Vagina (tissue), 2 donors: Measurements from ENCODE around the gene GNL1. TPM values are rescaled to one million over a fixed set of nuclear protein-coding genes. Genes with fewer than 3 reads are reported as not detected.

Source experiments
- DNase-seq, 2 donors: peaks; one replicate each; pipeline ENCODE4 v3.0.0-alpha.2; 2017; ENCODE audit errors: extremely low spot score in 2 of 2
- H3K27ac ChIP-seq: fragments of 200-600 bp; sonication (generic); one replicate; pipeline ENCODE4 v1.5.1; 2019
- H3K27me3 ChIP-seq: fragments of 200-600 bp; sonication (generic); one replicate; pipeline ENCODE4 v1.5.1; 2019
- H3K36me3 ChIP-seq, 2 donors: fragments of 200-600 bp; sonication (generic); one replicate each; pipeline ENCODE4 v1.5.1; 2017 to 2019
- H3K4me1 ChIP-seq: fragments of 200-600 bp; sonication (generic); one replicate; pipeline ENCODE4 v1.5.1; 2019
- H3K4me3 ChIP-seq, 2 donors: fragments of 200-600 bp; sonication (generic); 1 replicate in 1 of 2; 2 replicates in 1 of 2; pipeline ENCODE4 v1.5.1; 2016 to 2019
- H3K9me3 ChIP-seq: fragments of 200-600 bp; sonication (generic); one replicate; pipeline ENCODE4 v1.5.1; 2019
- POLR2A ChIP-seq, 2 donors: fragments of 450-650 bp; IDR thresholded peaks; one replicate each; pipeline ENCODE4 v1.6.1; 2017; ENCODE audit warnings: antibody characterized with exemption in 2 of 2, mild to moderate bottlenecking in 2 of 2, moderate library complexity in 2 of 2
- POLR2AphosphoS5 ChIP-seq, 2 donors: sonication (generic); formaldehyde crosslinking; IDR thresholded peaks; one replicate each; pipeline ENCODE4 v1.9.0; 2017; ENCODE audit warnings: antibody characterized with exemption in 2 of 2, mild to moderate bottlenecking in 2 of 2, low read depth in 1 of 2; ENCODE audit not compliant: insufficient read depth in 1 of 2
- intact Hi-C: fragments of 100-400 bp; cut with DNase I; formaldehyde crosslinking; loops from one replicate; pipeline ENCODE4 v1.15.1; 2023
- total RNA-seq: library from RNA; depleted of rRNA; stranded (reverse); fragments of >200 nt; gene quantifications from one replicate; pipeline ENCODE4 v1.2.3, GENCODE V29; 2016
- TF ChIP-seq, protein P1 (sequence below), 3 experiments: fragments of 450-650 bp in 2 of 3; fragments of 200-600 bp in 1 of 3; sonication (generic) in 1 of 3; IDR thresholded peaks; one replicate each; pipeline ENCODE4 v1.5.1; 2017 to 2019; ENCODE audit warnings: antibody characterized with exemption in 3 of 3, mild to moderate bottlenecking in 2 of 3, moderate library complexity in 2 of 3

Gene GNL1
- total RNA-seq, 1 donor from 2014 or later: 24.1 TPM

DNA sequence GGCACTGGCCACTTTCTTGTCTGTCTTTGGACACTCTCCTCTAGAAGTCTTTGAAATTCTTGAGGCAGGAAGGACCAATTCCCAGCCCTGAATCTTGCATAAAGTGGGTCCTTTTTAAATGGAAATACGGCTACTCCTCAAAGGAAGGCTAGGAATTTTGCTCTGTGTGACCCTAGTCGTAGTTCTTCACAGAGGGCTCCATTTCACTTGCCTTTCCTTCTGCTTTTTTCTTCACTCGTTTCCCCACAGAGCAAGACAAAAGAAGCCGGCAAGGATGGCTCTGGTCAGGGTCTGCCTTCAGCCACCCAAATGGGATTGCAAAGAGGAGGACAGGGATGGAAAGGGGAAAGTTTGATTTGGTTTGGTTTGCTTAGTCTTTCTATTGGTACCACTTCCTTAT, 41.2 kb downstream of the GNL1 start:
- peaks cover 12% of the 10 kb centered on the region for H3K4me1 ChIP-seq
- no peaks in the 10 kb centered on the region for H3K9me3 ChIP-seq
- intact Hi-C loops: no loop called here
- H3K27ac ChIP-seq: peak overlapping the region; percentile 93
- no peak overlapping the region for H3K4me3 ChIP-seq
- H3K27me3 ChIP-seq: no peaks in the 10 kb centered on the region
- TF ChIP-seq POLR2A (IDR thresholded peaks at IDR 0.05): no peak
- TF ChIP-seq, protein P1, sequence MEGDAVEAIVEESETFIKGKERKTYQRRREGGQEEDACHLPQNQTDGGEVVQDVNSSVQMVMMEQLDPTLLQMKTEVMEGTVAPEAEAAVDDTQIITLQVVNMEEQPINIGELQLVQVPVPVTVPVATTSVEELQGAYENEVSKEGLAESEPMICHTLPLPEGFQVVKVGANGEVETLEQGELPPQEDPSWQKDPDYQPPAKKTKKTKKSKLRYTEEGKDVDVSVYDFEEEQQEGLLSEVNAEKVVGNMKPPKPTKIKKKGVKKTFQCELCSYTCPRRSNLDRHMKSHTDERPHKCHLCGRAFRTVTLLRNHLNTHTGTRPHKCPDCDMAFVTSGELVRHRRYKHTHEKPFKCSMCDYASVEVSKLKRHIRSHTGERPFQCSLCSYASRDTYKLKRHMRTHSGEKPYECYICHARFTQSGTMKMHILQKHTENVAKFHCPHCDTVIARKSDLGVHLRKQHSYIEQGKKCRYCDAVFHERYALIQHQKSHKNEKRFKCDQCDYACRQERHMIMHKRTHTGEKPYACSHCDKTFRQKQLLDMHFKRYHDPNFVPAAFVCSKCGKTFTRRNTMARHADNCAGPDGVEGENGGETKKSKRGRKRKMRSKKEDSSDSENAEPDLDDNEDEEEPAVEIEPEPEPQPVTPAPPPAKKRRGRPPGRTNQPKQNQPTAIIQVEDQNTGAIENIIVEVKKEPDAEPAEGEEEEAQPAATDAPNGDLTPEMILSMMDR (IDR thresholded peaks at IDR 0.05): no peak
- no peak for TF ChIP-seq POLR2AphosphoS5 (IDR thresholded peaks at IDR 0.05; ENCODE audit: insufficient read depth in 1 of 2, low read depth in 1 of 2)
- DNase-seq: no peak
- H3K36me3 ChIP-seq: no peaks in the 10 kb centered on the region

DNA sequence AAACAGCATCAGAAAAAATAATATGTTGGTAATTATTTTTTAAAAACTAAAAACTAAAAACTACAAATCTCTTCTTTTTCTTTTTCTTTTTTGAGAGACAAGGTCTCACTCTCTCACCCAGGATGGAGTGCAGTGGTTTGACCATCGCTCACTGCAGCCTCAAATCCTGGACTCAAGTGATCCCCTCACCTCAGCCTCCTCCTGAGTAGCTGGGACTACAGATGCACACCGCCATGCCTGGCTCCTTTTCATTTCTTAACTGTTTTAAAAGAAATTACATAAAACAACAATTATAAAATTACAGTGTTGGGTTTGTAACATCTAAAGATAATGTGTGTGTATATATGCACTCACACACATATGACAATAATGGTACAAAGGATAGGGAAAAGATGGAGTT, 42.8 kb downstream of the GNL1 start:
- H3K9me3 ChIP-seq: no peaks in the 10 kb centered on the region
- intact Hi-C loops: no loop called here
- H3K27me3 ChIP-seq: no peaks in the 10 kb centered on the region
- H3K36me3 ChIP-seq: no peaks in the 10 kb centered on the region
- no peak for DNase-seq
- H3K27ac ChIP-seq: no peak overlapping the region
- TF ChIP-seq, protein P1 (IDR thresholded peaks at IDR 0.05): no peak
- TF ChIP-seq POLR2A (IDR thresholded peaks at IDR 0.05) (no peak), POLR2AphosphoS5 (IDR thresholded peaks at IDR 0.05; ENCODE audit: insufficient read depth in 1 of 2, low read depth in 1 of 2) (no peak)
- H3K4me3 ChIP-seq: no peak overlapping the region
- H3K4me1 ChIP-seq: peaks cover 5% of the 10 kb centered on the region

DNA sequence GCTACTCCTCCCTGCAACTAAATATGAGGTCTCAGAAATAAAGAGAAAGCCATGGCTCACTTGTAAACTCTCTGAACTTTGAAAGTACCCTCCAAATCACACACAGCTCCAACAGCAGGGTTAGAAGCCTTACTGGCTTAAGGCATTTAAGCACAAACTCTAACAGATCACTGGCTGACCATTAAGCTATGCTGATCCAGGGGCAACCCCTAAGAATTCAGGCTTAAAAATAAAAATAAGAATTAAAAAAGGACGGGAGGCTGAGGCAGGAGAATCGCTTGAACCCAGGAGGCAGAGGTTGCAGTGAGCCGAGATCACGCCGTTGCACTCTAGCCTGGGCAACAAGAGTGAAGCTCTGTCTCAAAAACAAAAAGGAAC, 45.1 kb downstream of the GNL1 start:
- TF ChIP-seq, protein P1 (IDR thresholded peaks at IDR 0.05): no peak
- Histone ChIP-seq H3K27ac (no peak overlapping the region), H3K4me1 (no peaks in the 10 kb centered on the region), H3K36me3 (no peaks in the 10 kb centered on the region), H3K9me3 (no peaks in the 10 kb centered on the region), H3K4me3 (no peak overlapping the region), H3K27me3 (no peaks in the 10 kb centered on the region)
- intact Hi-C loops: no loop called here
- no peak for DNase-seq

DNA sequence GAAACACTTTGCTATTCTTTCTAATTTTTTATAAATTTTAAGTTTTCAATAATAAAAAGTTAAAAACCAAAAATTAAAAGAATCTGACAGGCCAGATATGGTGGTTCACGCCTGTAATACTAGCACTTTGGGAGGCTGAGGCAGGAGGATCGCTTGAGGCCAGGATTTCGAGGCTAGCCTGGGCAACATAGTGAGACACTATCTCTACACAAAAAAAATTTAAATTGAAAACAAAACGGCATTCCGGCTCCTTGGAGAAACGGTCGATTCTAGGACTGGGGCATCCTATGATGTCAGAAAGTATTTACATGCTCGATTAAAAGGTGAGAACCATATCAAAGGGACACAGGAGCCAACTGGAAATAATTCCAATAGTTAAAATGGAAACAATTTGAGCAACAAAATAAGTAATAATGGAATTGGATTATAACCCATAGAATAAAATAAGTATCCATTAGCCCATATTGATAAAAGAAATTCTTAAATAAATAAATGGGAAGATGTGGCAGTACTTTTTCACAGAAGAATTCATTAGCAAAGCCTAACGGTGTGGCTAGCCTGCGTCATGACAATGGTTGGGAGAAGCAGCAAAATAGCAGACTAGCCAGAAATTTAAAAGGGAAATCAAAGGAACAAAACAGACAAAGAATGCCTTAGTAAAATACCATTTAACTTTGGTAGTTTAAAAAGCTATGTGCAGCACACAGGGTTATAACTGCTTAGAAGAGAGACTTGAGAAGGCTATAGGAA, 45.7 kb downstream of the GNL1 start:
- Histone ChIP-seq H3K4me3 (no peak overlapping the region), H3K4me1 (no peaks in the 10 kb centered on the region), H3K27ac (no peak overlapping the region), H3K9me3 (no peaks in the 10 kb centered on the region), H3K36me3 (no peaks in the 10 kb centered on the region), H3K27me3 (no peaks in the 10 kb centered on the region)
- intact Hi-C loops: no loop called here
- no peak for DNase-seq
- no peak for TF ChIP-seq POLR2A (IDR thresholded peaks at IDR 0.05)
- TF ChIP-seq, protein P1 (IDR thresholded peaks at IDR 0.05): no peak
- TF ChIP-seq POLR2AphosphoS5 (IDR thresholded peaks at IDR 0.05; ENCODE audit: insufficient read depth in 1 of 2, low read depth in 1 of 2): no peak

DNA sequence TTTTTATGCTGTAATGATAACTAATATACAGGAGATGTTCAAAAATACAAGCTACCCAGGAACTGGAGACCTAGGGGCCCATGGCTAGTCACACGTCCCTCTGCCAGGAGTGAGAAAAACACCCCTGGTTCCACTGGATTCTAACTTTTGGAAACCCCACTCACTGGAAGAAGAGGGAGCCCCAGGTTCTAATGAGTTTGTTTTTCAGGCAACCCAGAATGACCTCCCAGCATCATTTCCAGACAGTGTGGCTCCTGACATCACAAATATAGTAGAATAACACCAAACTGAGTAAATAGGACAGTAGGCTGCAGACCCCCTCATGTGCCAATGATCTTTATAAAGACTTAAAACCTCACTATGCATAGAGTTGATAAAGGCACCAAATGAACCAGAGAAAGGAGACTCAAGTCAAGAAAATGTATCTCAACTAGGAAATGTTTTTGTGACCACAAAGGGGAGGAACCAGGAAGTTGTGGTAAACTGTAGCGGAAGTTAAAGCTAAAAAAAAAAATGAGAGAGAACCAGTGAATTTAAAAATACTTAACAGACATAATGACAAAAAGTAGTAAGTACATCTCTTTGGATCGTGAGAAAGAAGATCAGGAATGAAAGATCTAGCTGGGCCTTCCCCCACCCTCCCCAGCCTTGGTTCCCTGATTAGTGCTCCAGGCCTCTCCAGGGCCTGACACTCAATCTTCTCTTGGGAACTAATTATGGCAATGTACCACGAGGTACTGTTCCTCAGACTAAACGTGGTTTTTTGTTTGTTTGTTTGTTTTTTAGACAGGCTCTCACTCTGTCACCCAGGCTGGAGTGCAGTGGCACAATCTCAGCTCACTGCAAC, 47.2 kb downstream of the GNL1 start:
- TF ChIP-seq, protein P1 (IDR thresholded peaks at IDR 0.05): no peak
- no peak for TF ChIP-seq POLR2A (IDR thresholded peaks at IDR 0.05)
- TF ChIP-seq POLR2AphosphoS5 (IDR thresholded peaks at IDR 0.05; ENCODE audit: insufficient read depth in 1 of 2, low read depth in 1 of 2): no peak
- no peaks in the 10 kb centered on the region for H3K9me3 ChIP-seq
- no peak overlapping the region for H3K27ac ChIP-seq
- no peak for DNase-seq
- no peaks in the 10 kb centered on the region for H3K27me3 ChIP-seq
- H3K4me3 ChIP-seq: no peak overlapping the region
- intact Hi-C loops: no loop called here
- H3K36me3 ChIP-seq: no peaks in the 10 kb centered on the region
- no peaks in the 10 kb centered on the region for H3K4me1 ChIP-seq
